Measurements from ENCODE around the gene GRPEL2. TPM values are rescaled to one million over a fixed set of nuclear protein-coding genes. Genes with fewer than 3 reads are reported as not detected.
A peak's percentile ranks its signal among the peaks of the same experiment; 100 is the strongest.

GRPEL2 gene
- total and polyA plus RNA-seq, 2 experiments from 2014 or later: 20.2 to 62.2 TPM

DNA sequence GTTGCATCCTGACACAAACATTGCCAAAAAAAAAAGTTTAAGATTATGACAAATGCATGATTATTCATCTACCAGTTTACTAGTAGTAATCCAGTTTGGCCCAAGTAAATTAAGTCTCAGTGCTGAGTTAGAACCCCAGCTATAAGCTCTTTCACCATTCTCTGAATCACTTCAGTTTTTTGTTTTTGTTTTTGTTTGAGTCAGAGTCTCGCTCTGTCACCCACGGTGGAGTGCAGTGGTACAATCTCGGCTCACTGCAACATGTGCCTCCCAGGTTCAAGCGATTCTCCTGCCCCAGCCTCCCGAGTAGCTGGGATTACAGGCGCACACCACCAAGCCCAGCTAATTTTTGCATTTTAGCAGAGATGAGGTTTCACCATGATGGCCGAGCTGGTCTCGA, 11.1 kb downstream of the GRPEL2 start:
- Mint-ChIP-seq H3K27ac (no peak overlapping the region), H3K9me3 (no peaks in the 10 kb centered on the region), H3K4me1 (peaks cover 9% of the 10 kb centered on the region), H3K36me3 (ENCODE audit: low read depth) (peaks cover 43% of the 10 kb centered on the region), H3K27me3 (ENCODE audit: insufficient read depth, low read depth, poor library complexity) (peaks cover 4% of the 10 kb centered on the region), H3K4me3 (peak overlapping the region; percentile 42; the same call in 1 of the 3 replicates)
- H2AFZ ChIP-seq: no peak overlapping the region
- ATAC-seq (no peak), DNase-seq (ENCODE audit: low spot score) (no peak)
- peaks cover 27% of the 10 kb centered on the region for H3K36me3 ChIP-seq (ENCODE audit: insufficient read depth)
- TF ChIP-seq POLR2AphosphoS5 (IDR thresholded peaks at IDR 0.05; ENCODE audit: low read depth) (no peak), JUNB (IDR thresholded peaks at IDR 0.05; ENCODE audit: unreplicated experiment) (no peak), EZH2phosphoT487 (IDR thresholded peaks at IDR 0.05; ENCODE audit: unreplicated experiment) (no peak), STAT1 (IDR thresholded peaks at IDR 0.05; ENCODE audit: unreplicated experiment) (no peak)
- TF ChIP-seq, protein P1, sequence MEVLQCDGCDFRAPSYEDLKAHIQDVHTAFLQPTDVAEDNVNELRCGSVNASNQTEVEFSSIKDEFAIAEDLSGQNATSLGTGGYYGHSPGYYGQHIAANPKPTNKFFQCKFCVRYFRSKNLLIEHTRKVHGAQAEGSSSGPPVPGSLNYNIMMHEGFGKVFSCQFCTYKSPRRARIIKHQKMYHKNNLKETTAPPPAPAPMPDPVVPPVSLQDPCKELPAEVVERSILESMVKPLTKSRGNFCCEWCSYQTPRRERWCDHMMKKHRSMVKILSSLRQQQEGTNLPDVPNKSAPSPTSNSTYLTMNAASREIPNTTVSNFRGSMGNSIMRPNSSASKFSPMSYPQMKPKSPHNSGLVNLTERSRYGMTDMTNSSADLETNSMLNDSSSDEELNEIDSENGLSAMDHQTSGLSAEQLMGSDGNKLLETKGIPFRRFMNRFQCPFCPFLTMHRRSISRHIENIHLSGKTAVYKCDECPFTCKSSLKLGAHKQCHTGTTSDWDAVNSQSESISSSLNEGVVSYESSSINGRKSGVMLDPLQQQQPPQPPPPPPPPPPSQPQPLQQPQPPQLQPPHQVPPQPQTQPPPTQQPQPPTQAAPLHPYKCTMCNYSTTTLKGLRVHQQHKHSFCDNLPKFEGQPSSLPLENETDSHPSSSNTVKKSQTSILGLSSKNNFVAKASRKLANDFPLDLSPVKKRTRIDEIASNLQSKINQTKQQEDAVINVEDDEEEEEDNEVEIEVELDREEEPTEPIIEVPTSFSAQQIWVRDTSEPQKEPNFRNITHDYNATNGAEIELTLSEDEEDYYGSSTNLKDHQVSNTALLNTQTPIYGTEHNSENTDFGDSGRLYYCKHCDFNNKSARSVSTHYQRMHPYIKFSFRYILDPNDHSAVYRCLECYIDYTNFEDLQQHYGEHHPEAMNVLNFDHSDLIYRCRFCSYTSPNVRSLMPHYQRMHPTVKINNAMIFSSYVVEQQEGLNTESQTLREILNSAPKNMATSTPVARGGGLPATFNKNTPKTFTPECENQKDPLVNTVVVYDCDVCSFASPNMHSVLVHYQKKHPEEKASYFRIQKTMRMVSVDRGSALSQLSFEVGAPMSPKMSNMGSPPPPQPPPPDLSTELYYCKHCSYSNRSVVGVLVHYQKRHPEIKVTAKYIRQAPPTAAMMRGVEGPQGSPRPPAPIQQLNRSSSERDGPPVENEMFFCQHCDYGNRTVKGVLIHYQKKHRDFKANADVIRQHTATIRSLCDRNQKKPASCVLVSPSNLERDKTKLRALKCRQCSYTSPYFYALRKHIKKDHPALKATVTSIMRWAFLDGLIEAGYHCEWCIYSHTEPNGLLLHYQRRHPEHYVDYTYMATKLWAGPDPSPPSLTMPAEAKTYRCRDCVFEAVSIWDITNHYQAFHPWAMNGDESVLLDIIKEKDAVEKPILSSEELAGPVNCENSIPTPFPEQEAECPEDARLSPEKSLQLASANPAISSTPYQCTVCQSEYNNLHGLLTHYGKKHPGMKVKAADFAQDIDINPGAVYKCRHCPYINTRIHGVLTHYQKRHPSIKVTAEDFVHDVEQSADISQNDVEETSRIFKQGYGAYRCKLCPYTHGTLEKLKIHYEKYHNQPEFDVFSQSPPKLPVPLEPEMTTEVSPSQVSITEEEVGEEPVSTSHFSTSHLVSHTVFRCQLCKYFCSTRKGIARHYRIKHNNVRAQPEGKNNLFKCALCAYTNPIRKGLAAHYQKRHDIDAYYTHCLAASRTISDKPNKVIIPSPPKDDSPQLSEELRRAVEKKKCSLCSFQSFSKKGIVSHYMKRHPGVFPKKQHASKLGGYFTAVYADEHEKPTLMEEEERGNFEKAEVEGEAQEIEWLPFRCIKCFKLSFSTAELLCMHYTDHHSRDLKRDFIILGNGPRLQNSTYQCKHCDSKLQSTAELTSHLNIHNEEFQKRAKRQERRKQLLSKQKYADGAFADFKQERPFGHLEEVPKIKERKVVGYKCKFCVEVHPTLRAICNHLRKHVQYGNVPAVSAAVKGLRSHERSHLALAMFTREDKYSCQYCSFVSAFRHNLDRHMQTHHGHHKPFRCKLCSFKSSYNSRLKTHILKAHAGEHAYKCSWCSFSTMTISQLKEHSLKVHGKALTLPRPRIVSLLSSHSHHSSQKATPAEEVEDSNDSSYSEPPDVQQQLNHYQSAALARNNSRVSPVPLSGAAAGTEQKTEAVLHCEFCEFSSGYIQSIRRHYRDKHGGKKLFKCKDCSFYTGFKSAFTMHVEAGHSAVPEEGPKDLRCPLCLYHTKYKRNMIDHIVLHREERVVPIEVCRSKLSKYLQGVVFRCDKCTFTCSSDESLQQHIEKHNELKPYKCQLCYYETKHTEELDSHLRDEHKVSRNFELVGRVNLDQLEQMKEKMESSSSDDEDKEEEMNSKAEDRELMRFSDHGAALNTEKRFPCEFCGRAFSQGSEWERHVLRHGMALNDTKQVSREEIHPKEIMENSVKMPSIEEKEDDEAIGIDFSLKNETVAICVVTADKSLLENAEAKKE (CRISPR knock-in tag; IDR thresholded peaks at IDR 0.05): no peak
- TF ChIP-seq, protein P2, sequence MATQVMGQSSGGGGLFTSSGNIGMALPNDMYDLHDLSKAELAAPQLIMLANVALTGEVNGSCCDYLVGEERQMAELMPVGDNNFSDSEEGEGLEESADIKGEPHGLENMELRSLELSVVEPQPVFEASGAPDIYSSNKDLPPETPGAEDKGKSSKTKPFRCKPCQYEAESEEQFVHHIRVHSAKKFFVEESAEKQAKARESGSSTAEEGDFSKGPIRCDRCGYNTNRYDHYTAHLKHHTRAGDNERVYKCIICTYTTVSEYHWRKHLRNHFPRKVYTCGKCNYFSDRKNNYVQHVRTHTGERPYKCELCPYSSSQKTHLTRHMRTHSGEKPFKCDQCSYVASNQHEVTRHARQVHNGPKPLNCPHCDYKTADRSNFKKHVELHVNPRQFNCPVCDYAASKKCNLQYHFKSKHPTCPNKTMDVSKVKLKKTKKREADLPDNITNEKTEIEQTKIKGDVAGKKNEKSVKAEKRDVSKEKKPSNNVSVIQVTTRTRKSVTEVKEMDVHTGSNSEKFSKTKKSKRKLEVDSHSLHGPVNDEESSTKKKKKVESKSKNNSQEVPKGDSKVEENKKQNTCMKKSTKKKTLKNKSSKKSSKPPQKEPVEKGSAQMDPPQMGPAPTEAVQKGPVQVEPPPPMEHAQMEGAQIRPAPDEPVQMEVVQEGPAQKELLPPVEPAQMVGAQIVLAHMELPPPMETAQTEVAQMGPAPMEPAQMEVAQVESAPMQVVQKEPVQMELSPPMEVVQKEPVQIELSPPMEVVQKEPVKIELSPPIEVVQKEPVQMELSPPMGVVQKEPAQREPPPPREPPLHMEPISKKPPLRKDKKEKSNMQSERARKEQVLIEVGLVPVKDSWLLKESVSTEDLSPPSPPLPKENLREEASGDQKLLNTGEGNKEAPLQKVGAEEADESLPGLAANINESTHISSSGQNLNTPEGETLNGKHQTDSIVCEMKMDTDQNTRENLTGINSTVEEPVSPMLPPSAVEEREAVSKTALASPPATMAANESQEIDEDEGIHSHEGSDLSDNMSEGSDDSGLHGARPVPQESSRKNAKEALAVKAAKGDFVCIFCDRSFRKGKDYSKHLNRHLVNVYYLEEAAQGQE (IDR thresholded peaks at IDR 0.05; ENCODE audit: unreplicated experiment): no peak
- no peaks in the 10 kb centered on the region for H3F3A ChIP-seq (replicated peaks; ENCODE audit: low read depth)
- peaks cover 12% of the 10 kb centered on the region for H3K4me1 ChIP-seq (ENCODE audit: insufficient read depth)
- H3K4me3 ChIP-seq: no peak overlapping the region
- H3K4me2 ChIP-seq: no peak overlapping the region
- H3K79me2 ChIP-seq (replicated peaks; ENCODE audit: insufficient read depth): peaks cover 38% of the 10 kb centered on the region
- H3K27ac ChIP-seq (ENCODE audit: low read depth): no peak overlapping the region
- no peaks in the 10 kb centered on the region for H3K27me3 ChIP-seq (ENCODE audit: insufficient read depth)
- no peaks in the 10 kb centered on the region for H3K9me2 ChIP-seq (ENCODE audit: insufficient read depth)
- H4K20me1 ChIP-seq (replicated peaks; ENCODE audit: insufficient read depth): peaks cover 18% of the 10 kb centered on the region
